ENCODE data around the gene CYP4F11.

- TF ChIP-seq POLR2A (IDR thresholded peaks at IDR 0.05): no peak
- TF ChIP-seq CTCF (IDR thresholded peaks at IDR 0.05): no peak
Measured at GRCh38 chr19:15892012-15892411, 42.3 kb downstream of the CYP4F11 start.
